Fibroblast of skin of right quadriceps (primary cell): ENCODE results near the gene PHLPP1.

ENCODE experiments used
- DNase-seq: peaks from one replicate; pipeline ENCODE4 v3.0.0-alpha.2; 2013

PHLPP1 gene

GRCh38 chr18:62812242-62812641 is 96.9 kb downstream of the PHLPP1 start:
- DNase-seq: no peak

GRCh38 chr18:62812876-62813275 is 97.5 kb downstream of the PHLPP1 start:
- DNase-seq: no peak

- DNase-seq: peak; percentile 5
These were observed 98.9 kb downstream of the PHLPP1 start for GRCh38 chr18:62814132-62814759.

GRCh38 chr18:62825382-62825781 is 110.0 kb downstream of the PHLPP1 start:
- no peak for DNase-seq

- no peak for DNase-seq
These were observed 112.1 kb downstream of the PHLPP1 start for GRCh38 chr18:62827397-62827796.

- DNase-seq: no peak
These were observed 112.8 kb downstream of the PHLPP1 start for GRCh38 chr18:62828091-62828640.

- no peak for DNase-seq
These were observed 113.5 kb downstream of the PHLPP1 start for GRCh38 chr18:62828852-62829251.

- DNase-seq: peak; percentile 21
These were observed 114.6 kb downstream of the PHLPP1 start for GRCh38 chr18:62829936-62830335.

GRCh38 chr18:62832282-62832681 is 116.9 kb downstream of the PHLPP1 start:
- DNase-seq: no peak

- DNase-seq: no peak
These were observed 118.2 kb downstream of the PHLPP1 start for GRCh38 chr18:62833494-62833893.

GRCh38 chr18:62834715-62835114 is 119.4 kb downstream of the PHLPP1 start:
- DNase-seq: no peak

- no peak for DNase-seq
These were observed 121.7 kb downstream of the PHLPP1 start for GRCh38 chr18:62837011-62837410.

GRCh38 chr18:62838475-62839098 is 123.2 kb downstream of the PHLPP1 start:
- DNase-seq: no peak

GRCh38 chr18:62839874-62840713 is 124.8 kb downstream of the PHLPP1 start:
- no peak for DNase-seq

GRCh38 chr18:62841405-62841804 is 126.1 kb downstream of the PHLPP1 start:
- DNase-seq: no peak

GRCh38 chr18:62842898-62843297 is 127.6 kb downstream of the PHLPP1 start:
- DNase-seq: no peak

- no peak for DNase-seq
These were observed 129.7 kb downstream of the PHLPP1 start for GRCh38 chr18:62844850-62845643.

GRCh38 chr18:62846313-62846712 is 131.0 kb downstream of the PHLPP1 start:
- DNase-seq: no peak

GRCh38 chr18:62847081-62847480 is 131.7 kb downstream of the PHLPP1 start:
- no peak for DNase-seq

- DNase-seq: peak; percentile 14
These were observed 133.6 kb downstream of the PHLPP1 start for GRCh38 chr18:62848946-62849345.

GRCh38 chr18:62850619-62851306 is 135.4 kb downstream of the PHLPP1 start:
- DNase-seq: no peak

GRCh38 chr18:62852851-62853250 is 137.5 kb downstream of the PHLPP1 start:
- DNase-seq: peak; percentile 31
